Measurements from ENCODE around the gene ZNF8. TPM values are rescaled to one million over a fixed set of nuclear protein-coding genes. Genes with fewer than 3 reads are reported as not detected.

ZNF8 gene
- total RNA-seq, result 4.9 and 6.1 TPM in 2 replicates

GRCh38 chr19:58278541-58279041 lies at the start of gene ZNF8:
Gene ZNF8, plus strand, starts transcription at chr19:58278955. Its CDS starts 127 bp downstream, at chr19:58279082.

GRCh38 chr19:58305065-58305931 lies 26.5 kb downstream of the ZNF8 start, which contains the start of gene ERVK3-1:
Gene ERVK3-1, plus strand, starts transcription at chr19:58305377. Its CDS starts 6,792 bp downstream, at chr19:58312169.

DNA sequence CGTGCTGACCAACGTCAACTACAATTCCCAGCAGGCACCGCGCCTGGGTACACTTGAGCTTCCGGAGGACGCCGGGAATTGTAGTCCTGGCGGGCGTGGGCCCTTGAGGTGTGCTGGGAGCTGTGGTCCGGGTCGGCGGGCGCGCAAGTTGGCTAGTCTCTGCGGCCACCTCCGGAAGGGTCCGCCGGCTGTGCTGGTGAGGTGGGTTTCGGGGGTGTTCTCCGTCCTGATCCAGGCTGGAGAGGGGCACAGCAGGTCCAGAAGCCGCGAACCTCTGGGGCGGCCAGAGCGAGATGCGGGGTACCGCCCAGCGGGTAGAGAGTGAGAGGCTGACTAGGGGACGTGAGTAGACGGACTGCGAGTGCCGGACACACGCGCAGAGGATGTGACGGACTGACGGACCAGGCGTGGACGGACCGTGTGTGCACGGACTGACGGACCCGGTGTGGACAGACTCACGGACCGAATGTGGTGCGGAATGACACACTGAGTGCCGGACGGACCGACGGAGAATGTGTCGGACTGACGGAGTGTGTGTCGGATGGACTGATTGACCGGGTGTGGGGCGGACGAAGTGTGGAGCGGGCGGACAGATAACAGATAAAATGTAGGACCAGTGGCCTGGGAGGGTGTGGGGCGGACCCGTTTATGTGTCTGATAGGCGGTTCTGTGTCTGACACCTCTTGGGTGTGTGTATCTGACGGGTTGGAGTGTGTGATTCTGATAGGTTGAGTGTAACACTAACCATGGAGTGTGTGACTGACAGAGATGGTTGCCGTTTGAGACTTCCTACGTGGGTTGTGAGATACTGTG lies 48.4 kb downstream of the ZNF8 start, which contains the start of gene ZSCAN22:
TSS of gene ZSCAN22 (plus strand) at position 81 of the 813 bp plus-strand sequence. CDS start 7,809 bp downstream, outside the sequence.

Other genes with a start within 250 kb of the ZNF8 start
- gene ZSCAN1, start 244.9 kb upstream of the ZNF8 start, total RNA-seq, result 0.83 TPM in 1 of 2 replicates, not detected in the other
- 6.1 and 8.3 TPM in 2 replicates for gene ZNF135, start 219.7 kb upstream of the ZNF8 start, total RNA-seq
- 56.6 and 92.3 TPM in 2 replicates for gene ZSCAN18, start 180.7 kb upstream of the ZNF8 start, total RNA-seq
- gene ZNF329, start 128.2 kb upstream of the ZNF8 start, total RNA-seq, result 17.5 and 21.2 TPM in 2 replicates
- gene ZNF274, start 95.9 kb upstream of the ZNF8 start, total RNA-seq, result 27.8 and 32.1 TPM in 2 replicates
- 35.9 and 40.7 TPM in 2 replicates for gene ZNF544, start 50.0 kb upstream of the ZNF8 start, total RNA-seq
- gene ERVK3-1, start 26.4 kb downstream of the ZNF8 start, total RNA-seq, result 22.2 and 40.7 TPM in 2 replicates
- 3.2 and 3.3 TPM in 2 replicates for gene ZSCAN22, start 48.0 kb downstream of the ZNF8 start, total RNA-seq
- 10.6 and 26.5 TPM in 2 replicates for gene A1BG, start 74.5 kb downstream of the ZNF8 start, total RNA-seq
- gene ZNF497, start 83.8 kb downstream of the ZNF8 start, total RNA-seq, result 0.87 and 2.0 TPM in 2 replicates
- gene ZNF837, start 102.1 kb downstream of the ZNF8 start, total RNA-seq, result 3.2 and 3.8 TPM in 2 replicates
- gene RPS5, start 108.3 kb downstream of the ZNF8 start, total RNA-seq, result 1,695 and 1,835 TPM in 2 replicates
- gene RNF225, start 116.7 kb downstream of the ZNF8 start, total RNA-seq, result 0.66 TPM in 1 of 2 replicates, not detected in the other
- gene ZNF584, start 129.7 kb downstream of the ZNF8 start, total RNA-seq, result 18.5 and 33.2 TPM in 2 replicates
- gene ZNF132, start 161.2 kb downstream of the ZNF8 start, total RNA-seq, result 12.7 and 14.4 TPM in 2 replicates
- gene ZNF324B, start 172.7 kb downstream of the ZNF8 start, total RNA-seq, result 8.4 and 12.1 TPM in 2 replicates
- 15.4 and 20.5 TPM in 2 replicates for gene ZNF324, start 188.1 kb downstream of the ZNF8 start, total RNA-seq
- 11.2 and 15.1 TPM in 2 replicates for gene ZNF446, start 197.4 kb downstream of the ZNF8 start, total RNA-seq
- 3.1 and 5.8 TPM in 2 replicates for gene SLC27A5, start 233.0 kb downstream of the ZNF8 start, total RNA-seq
- gene ZBTB45, start 240.9 kb downstream of the ZNF8 start, total RNA-seq, result 5.5 and 11.7 TPM in 2 replicates